Mucosa of descending colon (tissue), 3 donors: ENCODE results near the gene MYOM1. TPM values are rescaled to one million over a fixed set of nuclear protein-coding genes. Genes with fewer than 3 reads are reported as not detected.
A peak's percentile ranks its signal among the peaks of the same experiment; 100 is the strongest.

Experiments
- ATAC-seq: fragments of 200-7000 bp; cut with Tn5 transposase; one replicate; pipeline ENCODE4 v1.9.1; 2020; ENCODE audit warnings: mild to moderate bottlenecking, moderate library complexity
- DNase-seq, 3 donors: peaks; one replicate each; pipeline ENCODE4 v3.0.0-alpha.2; 2020
- H3K36me3 ChIP-seq: fragments of 200-600 bp; one replicate; pipeline ENCODE4 v1.8.0; 2021; ENCODE audit warnings: low read depth, mild to moderate bottlenecking
- H3K4me1 ChIP-seq: fragments of 200-600 bp; one replicate; pipeline ENCODE4 v1.8.0; 2021; ENCODE audit warnings: low read depth, mild to moderate bottlenecking
- H3K4me3 ChIP-seq: fragments of 200-600 bp; one replicate; pipeline ENCODE4 v1.8.0; 2021; ENCODE audit warnings: mild to moderate bottlenecking
- H3K9me3 ChIP-seq: fragments of 200-600 bp; one replicate; pipeline ENCODE4 v1.8.0; 2021; ENCODE audit warnings: mild to moderate bottlenecking
- intact Hi-C, 2 donors: fragments of 100-400 bp; cut with DNase I in 1 of 2; cut with micrococcal nuclease in 1 of 2; formaldehyde crosslinking; loops; one replicate each; pipeline versions ENCODE4 v1.11.0 to v1.11.1; 2022; cut with DNase I, micrococcal nuclease
- total RNA-seq, 3 donors: library from RNA; stranded (reverse); fragmentation: NEBNext Ultra II Directional in 2 of 3; extraction: Animal tissue kit (Norgen Biotek cat#: 25700) in 2 of 3; gene quantifications; one replicate each; pipeline versions ENCODE4 v1.2.1 to v1.2.4, GENCODE V29; 2021 to 2023
- TF ChIP-seq, protein P1 (sequence below): fragments of 200-600 bp; IDR thresholded peaks from one replicate; pipeline ENCODE4 v1.8.0; 2022; ENCODE audit warnings: antibody characterized with exemption, mild to moderate bottlenecking
- donor health status: DM: no; HTN: no; CAD: no; lungs with moderate emphysema.
- donor health status: DM: no; HTN: no; CAD: no.
- donor health status: DM: no; HTN: yes; CAD: no.

MYOM1 gene
- total RNA-seq, 3 donors from 2014 or later, result 5.5 to 22.2 (median 16.3) TPM

DNA sequence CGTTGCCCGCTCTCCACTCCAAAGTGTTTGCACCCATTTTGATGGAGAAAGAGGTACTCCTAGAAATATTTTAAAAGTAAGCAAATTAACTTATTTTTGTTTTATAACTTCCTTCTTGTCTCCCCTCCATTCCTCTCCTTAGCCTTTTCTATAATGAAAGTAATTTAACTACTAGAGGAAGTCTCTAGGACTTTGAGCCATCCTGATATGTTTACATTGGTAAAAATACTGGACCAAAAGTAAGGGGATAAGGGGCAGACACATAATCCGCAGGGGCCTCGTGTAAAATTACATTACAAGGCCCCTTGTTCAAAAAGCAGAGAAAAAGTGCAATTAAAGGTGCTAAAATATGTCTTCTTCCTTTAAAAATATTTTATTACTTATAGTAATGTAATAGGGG lies 55.4 kb downstream of the MYOM1 start:
- Histone ChIP-seq H3K9me3 (no peaks in the 10 kb centered on the region), H3K36me3 (no peaks in the 10 kb centered on the region), H3K4me1 (no peaks in the 10 kb centered on the region), H3K4me3 (no peak overlapping the region)
- intact Hi-C loops, result no loop called here
- DNase-seq (no peak), ATAC-seq (no peak)
- TF ChIP-seq, protein P1, sequence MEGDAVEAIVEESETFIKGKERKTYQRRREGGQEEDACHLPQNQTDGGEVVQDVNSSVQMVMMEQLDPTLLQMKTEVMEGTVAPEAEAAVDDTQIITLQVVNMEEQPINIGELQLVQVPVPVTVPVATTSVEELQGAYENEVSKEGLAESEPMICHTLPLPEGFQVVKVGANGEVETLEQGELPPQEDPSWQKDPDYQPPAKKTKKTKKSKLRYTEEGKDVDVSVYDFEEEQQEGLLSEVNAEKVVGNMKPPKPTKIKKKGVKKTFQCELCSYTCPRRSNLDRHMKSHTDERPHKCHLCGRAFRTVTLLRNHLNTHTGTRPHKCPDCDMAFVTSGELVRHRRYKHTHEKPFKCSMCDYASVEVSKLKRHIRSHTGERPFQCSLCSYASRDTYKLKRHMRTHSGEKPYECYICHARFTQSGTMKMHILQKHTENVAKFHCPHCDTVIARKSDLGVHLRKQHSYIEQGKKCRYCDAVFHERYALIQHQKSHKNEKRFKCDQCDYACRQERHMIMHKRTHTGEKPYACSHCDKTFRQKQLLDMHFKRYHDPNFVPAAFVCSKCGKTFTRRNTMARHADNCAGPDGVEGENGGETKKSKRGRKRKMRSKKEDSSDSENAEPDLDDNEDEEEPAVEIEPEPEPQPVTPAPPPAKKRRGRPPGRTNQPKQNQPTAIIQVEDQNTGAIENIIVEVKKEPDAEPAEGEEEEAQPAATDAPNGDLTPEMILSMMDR, result no peak

DNA sequence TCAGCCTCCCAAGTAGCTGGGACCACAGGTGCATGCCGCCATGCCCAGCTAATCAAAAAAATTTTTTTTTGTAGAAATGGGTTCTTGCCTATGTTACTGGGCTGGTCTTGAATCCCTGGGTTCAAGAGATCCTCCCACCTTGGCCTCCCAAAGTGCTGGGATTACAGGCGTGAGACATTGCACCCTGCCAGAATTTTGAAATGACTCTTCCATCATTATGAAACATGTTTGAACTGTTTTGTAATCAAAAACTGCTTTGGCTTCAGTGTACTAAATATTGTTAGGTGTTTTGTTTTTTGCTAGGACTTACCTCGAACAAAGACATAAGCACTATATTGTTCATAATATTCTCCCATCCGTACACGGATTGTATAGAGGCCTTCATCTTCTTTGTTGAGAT lies 55.8 kb downstream of the MYOM1 start:
- intact Hi-C loops, result no loop called here
- no peaks in the 10 kb centered on the region for H3K4me1 ChIP-seq
- no peaks in the 10 kb centered on the region for H3K9me3 ChIP-seq
- H3K4me3 ChIP-seq, result no peak overlapping the region
- no peak for DNase-seq
- TF ChIP-seq, protein P1, result no peak
- no peaks in the 10 kb centered on the region for H3K36me3 ChIP-seq
- ATAC-seq, result no peak

DNA sequence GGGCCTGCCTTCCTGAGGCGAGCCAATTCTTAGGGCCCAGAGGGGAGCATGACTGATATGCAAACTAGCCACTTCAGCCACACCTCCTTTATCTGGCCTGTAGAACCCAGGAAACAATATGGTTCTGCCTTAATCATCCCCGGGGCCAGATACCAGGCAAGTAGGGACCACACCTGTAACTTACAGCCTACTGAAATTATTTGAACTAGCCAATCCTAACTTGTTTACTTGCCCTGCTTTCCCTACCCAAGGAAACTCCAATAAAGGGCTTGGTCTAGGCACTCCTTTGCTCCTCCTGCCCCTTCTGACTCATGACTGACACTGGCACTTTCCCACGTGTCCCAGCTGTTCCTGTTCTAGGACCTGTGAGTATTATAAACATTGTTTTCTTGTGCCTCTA lies 57.6 kb downstream of the MYOM1 start:
- H3K36me3 ChIP-seq, result no peaks in the 10 kb centered on the region
- no peaks in the 10 kb centered on the region for H3K9me3 ChIP-seq
- peak; percentile 49 to 62 (median 62) for DNase-seq
- no peak overlapping the region for H3K4me3 ChIP-seq
- no peaks in the 10 kb centered on the region for H3K4me1 ChIP-seq
- intact Hi-C loops, result no loop called here
- TF ChIP-seq, protein P1, result no peak
- ATAC-seq, result peak; percentile 99

- Histone ChIP-seq H3K4me1 (no peaks in the 10 kb centered on the region), H3K9me3 (no peaks in the 10 kb centered on the region), H3K4me3 (no peak overlapping the region), H3K36me3 (no peaks in the 10 kb centered on the region)
- ATAC-seq (no peak), DNase-seq (no peak)
- intact Hi-C loops, result loop anchor here (10.0 kb wide), 3 partner anchors 75 to 225 kb away; partner anchors contain the start of gene MYL12A (in 1 of the 2)
- TF ChIP-seq, protein P1, result no peak
Observed at GRCh38 chr18:3159830-3160229, 59.9 kb downstream of the MYOM1 start.

DNA sequence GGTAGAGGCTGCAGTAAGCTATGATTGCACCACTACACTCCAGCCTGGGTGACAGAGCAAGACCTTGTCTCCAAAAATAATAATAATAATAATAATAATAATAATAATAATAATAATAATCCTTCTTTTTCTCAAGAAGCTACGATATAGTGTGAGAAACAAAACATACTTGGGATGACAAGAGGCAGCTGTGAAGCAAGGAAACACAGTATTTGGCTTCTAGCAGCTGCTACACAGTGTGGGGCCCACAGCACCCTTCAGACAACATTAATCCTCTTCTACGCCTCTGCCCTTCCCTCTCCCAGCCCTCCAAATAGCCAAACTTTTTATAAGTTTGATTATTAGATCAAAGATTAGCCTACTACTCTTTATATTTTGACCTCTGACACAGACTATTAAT lies 62.2 kb downstream of the MYOM1 start:
- intact Hi-C loops, result loop anchor here (10.0 kb wide), 3 partner anchors 77 to 223 kb away; partner anchors contain the start of gene MYL12A (in 1 of the 2)
- Histone ChIP-seq H3K4me3 (no peak overlapping the region), H3K9me3 (no peaks in the 10 kb centered on the region), H3K36me3 (no peaks in the 10 kb centered on the region), H3K4me1 (no peaks in the 10 kb centered on the region)
- no peak for DNase-seq
- ATAC-seq, result no peak
- TF ChIP-seq, protein P1, result no peak

DNA sequence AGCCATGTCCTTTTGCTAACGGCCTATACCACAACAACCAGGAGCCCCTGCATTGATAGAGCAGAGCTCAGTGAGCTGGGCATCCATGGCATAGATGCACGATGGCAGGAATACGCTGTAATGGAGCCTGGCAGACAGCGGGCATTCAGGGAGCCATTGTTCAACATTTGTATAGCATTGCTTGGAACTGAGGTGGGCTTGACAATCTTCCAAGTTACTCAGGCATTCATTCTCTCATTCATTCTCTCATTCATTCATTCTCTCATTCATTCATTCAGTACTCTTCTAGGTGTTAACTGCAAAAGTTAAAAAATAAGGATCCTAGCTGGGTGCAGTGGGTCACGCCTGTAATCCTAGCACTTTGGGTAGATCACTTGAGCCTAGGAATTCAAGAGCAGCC lies 62.7 kb downstream of the MYOM1 start:
- ATAC-seq (no peak), DNase-seq (no peak)
- Histone ChIP-seq H3K4me3 (no peak overlapping the region), H3K36me3 (no peaks in the 10 kb centered on the region), H3K4me1 (no peaks in the 10 kb centered on the region), H3K9me3 (no peaks in the 10 kb centered on the region)
- intact Hi-C loops, result loop anchor here (10.0 kb wide), 3 partner anchors 78 to 222 kb away; partner anchors contain the start of gene MYL12A (in 1 of the 2)
- TF ChIP-seq, protein P1, result no peak
